HFFc6 (cell line): ENCODE measurements around the gene SNRNP70. TPM values are rescaled to one million over a fixed set of nuclear protein-coding genes. Genes with fewer than 3 reads are reported as not detected.

Experiments
- DNase-seq: peaks from one replicate; pipeline ENCODE4 v3.0.0-alpha.2; 2018
- H3K27ac Mint-ChIP-seq: 2 replicates; pipeline ENCODE4 v1.8.0; 2020; ENCODE audit warnings: mild to moderate bottlenecking, mixed read lengths
- H3K27me3 Mint-ChIP-seq: 2 replicates; pipeline ENCODE4 v1.8.0; 2021; ENCODE audit warnings: mild to moderate bottlenecking, moderate library complexity, mixed read lengths; ENCODE audit not compliant: insufficient read depth
- H3K36me3 Mint-ChIP-seq: 2 replicates; pipeline ENCODE4 v1.8.0; 2021; ENCODE audit warnings: low read depth, mixed read lengths
- H3K4me1 Mint-ChIP-seq: 2 replicates; pipeline ENCODE4 v1.8.0; 2020; ENCODE audit warnings: low read depth, mixed read lengths
- H3K4me3 Mint-ChIP-seq: 2 replicates; pipeline ENCODE4 v1.8.0; 2020; ENCODE audit warnings: mild to moderate bottlenecking, moderate library complexity, mixed read lengths
- H3K9me3 Mint-ChIP-seq: 2 replicates; pipeline ENCODE4 v1.8.0; 2020; ENCODE audit warnings: mild to moderate bottlenecking, mixed read lengths
- total RNA-seq, 6 experiments: library from RNA; stranded (reverse); fragmentation: NEBNext Ultra II Directional; extraction: Animal tissue kit (Norgen Biotek cat#: 25700); gene quantifications; 2 replicates in 1 of 6; 3 replicates in 5 of 6; pipeline ENCODE4 v1.2.3, GENCODE V29; 2021
- TF ChIP-seq, protein P1 (sequence below): fragments of 200-600 bp; sonication (generic); IDR thresholded peaks from 2 replicates; pipeline ENCODE4 v1.5.0; 2021; ENCODE audit warnings: antibody characterized with exemption, mild to moderate bottlenecking

The SNRNP70 gene
- total RNA-seq, 6 experiments from 2014 or later, result 134 to 164 (median 156) TPM

DNA sequence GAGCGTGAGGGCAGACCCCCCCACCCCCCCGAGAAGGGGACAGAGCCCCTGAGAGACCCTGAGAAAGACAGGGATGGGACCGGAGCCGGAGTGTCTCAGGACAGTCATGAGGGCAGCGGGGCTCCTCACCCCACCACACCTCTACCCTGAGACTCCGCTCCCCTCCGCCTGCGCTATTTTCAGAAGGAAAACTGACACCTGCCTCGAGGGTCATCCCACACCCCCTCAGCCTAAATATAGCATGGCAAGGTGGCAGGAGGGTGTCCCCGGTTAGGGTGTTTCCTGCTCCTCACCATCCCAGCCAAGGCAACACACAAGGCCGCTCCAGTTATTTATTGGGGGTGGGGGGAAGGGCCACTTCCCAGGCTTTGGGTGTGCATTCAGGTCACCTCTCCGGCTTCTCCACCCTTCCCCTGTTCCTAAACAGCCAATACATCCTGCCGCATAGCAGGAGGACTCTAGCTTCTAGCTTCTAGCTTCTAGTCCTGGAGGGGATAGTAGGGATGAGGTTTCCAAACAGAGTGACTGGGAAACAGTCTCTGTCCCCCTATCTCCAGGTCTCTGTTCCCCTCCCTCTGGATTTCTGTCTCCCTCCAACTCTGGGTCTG lies 19.2 kb upstream of the SNRNP70 start:
- Mint-ChIP-seq H3K4me3 (no peak overlapping the region), H3K9me3 (peaks cover 17% of the 10 kb centered on the region), H3K36me3 (peaks cover 29% of the 10 kb centered on the region), H3K27ac (no peak overlapping the region; the same call in 1 of the 2 replicates), H3K4me1 (peaks cover 24% of the 10 kb centered on the region), H3K27me3 (peaks cover 16% of the 10 kb centered on the region)
- DNase-seq, result no peak
- TF ChIP-seq, protein P1, sequence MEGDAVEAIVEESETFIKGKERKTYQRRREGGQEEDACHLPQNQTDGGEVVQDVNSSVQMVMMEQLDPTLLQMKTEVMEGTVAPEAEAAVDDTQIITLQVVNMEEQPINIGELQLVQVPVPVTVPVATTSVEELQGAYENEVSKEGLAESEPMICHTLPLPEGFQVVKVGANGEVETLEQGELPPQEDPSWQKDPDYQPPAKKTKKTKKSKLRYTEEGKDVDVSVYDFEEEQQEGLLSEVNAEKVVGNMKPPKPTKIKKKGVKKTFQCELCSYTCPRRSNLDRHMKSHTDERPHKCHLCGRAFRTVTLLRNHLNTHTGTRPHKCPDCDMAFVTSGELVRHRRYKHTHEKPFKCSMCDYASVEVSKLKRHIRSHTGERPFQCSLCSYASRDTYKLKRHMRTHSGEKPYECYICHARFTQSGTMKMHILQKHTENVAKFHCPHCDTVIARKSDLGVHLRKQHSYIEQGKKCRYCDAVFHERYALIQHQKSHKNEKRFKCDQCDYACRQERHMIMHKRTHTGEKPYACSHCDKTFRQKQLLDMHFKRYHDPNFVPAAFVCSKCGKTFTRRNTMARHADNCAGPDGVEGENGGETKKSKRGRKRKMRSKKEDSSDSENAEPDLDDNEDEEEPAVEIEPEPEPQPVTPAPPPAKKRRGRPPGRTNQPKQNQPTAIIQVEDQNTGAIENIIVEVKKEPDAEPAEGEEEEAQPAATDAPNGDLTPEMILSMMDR, result no peak

GRCh38 chr19:49067554-49067953 lies 17.7 kb upstream of the SNRNP70 start:
- no peak for DNase-seq
- Mint-ChIP-seq H3K4me1 (peaks cover 24% of the 10 kb centered on the region), H3K4me3 (no peak overlapping the region), H3K36me3 (peaks cover 29% of the 10 kb centered on the region), H3K27me3 (peaks cover 21% of the 10 kb centered on the region), H3K27ac (no peak overlapping the region), H3K9me3 (peaks cover 18% of the 10 kb centered on the region)
- TF ChIP-seq, protein P1, result no peak

DNA sequence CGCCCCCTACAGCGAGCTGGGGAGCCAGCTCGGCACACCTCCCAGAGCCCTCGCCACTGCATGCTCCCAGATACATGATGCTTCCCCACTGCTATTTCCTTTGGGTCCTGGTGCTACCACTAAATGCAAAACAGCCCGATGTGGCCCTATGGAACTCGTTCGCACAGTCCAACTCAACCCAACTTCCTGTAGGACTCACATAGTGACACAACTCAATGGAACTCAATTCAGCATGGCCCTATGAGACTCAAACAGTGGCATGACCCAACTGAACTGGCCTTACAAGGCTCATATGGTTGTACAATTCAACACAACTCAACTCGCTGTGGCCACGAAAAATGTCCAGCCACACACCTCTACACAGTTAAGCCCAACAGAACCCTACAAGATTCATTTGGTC lies 16.2 kb upstream of the SNRNP70 start:
- Mint-ChIP-seq H3K9me3 (peaks cover 24% of the 10 kb centered on the region), H3K4me1 (peaks cover 39% of the 10 kb centered on the region), H3K4me3 (no peak overlapping the region), H3K27ac (peak overlapping the region; percentile 62; the same call in 1 of the 2 replicates), H3K36me3 (peaks cover 34% of the 10 kb centered on the region), H3K27me3 (peaks cover 29% of the 10 kb centered on the region)
- DNase-seq, result peak; percentile 42
- TF ChIP-seq, protein P1, result no peak

DNA sequence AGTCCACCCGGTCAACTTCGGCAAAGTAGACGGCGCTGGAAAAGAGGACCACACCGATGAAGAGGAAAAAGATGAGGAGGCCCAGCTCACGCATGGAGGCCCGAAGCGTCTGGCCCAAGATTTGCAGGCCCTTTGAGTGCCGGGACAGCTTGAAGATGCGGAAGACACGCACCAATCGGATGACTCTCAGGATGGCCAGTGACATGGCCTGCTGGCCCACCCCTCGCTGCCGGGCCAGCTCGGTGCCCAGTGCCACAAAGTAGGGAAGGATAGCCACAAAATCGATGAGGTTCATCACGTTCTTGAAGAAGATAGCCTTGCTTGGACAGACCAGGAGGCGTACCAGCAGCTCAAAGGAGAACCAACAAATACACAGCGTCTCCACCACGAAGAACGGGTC lies 14.8 kb upstream of the SNRNP70 start:
- H3K4me1 Mint-ChIP-seq, result peaks cover 38% of the 10 kb centered on the region
- no peak for DNase-seq
- H3K4me3 Mint-ChIP-seq, result no peak overlapping the region
- peaks cover 25% of the 10 kb centered on the region for H3K27me3 Mint-ChIP-seq
- H3K9me3 Mint-ChIP-seq, result peaks cover 24% of the 10 kb centered on the region
- H3K36me3 Mint-ChIP-seq, result peaks cover 34% of the 10 kb centered on the region
- H3K27ac Mint-ChIP-seq, result no peak overlapping the region
- TF ChIP-seq, protein P1, result no peak

DNA sequence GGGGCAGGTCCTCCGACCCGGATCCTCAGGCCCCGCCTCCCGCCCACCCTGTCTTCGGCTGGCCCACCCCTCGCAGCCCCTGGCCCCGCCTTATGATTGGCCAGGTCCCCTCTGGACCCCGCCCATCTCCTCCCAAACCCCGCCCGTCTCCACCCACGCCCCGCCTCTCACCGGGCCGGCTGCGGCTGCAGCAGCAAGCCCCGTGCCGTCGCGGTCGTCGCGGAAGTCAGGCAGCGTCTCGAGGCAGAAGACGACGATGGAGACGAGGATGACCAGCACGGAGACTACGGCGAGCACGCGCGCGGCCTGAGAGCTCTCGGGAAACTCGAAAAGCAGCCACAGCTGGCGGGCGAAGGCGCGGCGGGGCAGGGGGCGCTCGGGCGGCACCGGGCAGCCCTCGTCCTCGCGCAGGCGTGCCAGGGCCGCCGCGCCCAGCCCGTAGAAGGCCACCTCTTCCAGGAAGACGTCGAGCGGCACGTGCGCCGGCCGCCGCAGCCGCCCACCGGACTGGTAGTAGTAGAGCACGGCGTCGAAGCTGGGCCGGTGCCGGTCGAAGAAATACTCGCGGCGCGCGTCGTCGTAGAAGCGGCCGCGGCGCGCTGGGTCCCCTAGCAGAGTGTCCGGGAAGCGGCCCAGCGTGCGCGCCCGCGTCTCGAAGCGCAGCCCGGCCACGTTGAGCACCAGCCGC lies 13.2 kb upstream of the SNRNP70 start:
- DNase-seq, result no peak
- Mint-ChIP-seq H3K27me3 (peaks cover 19% of the 10 kb centered on the region), H3K4me1 (peaks cover 34% of the 10 kb centered on the region), H3K36me3 (peaks cover 34% of the 10 kb centered on the region), H3K27ac (no peak overlapping the region), H3K9me3 (peaks cover 24% of the 10 kb centered on the region), H3K4me3 (no peak overlapping the region)
- TF ChIP-seq, protein P1, result no peak
